Astrocyte (in vitro differentiated cells and primary cell): Measurements from ENCODE around the gene ARHGAP25. TPM values are rescaled to one million over a fixed set of nuclear protein-coding genes. Genes with fewer than 3 reads are reported as not detected.

Experiments
- DNase-seq: peaks from one replicate; pipeline ENCODE4 v3.0.0-alpha.2; 2010; ENCODE audit warnings: low read depth
- FAIRE-seq: peaks from 2 replicates; lab custom pipeline; 2011; peaks lifted over from hg19 to GRCh38; lab: Jason Lieb, UNC
- H2AFZ ChIP-seq: 2 replicates; pipeline ENCODE4 v1.6.0; 2012; ENCODE audit warnings: low read depth, low read length, inconsistent platforms
- H3K27ac ChIP-seq: 2 replicates; pipeline ENCODE4 v1.5.1; 2011; ENCODE audit warnings: low read depth, low read length, inconsistent platforms
- H3K27me3 ChIP-seq: 2 replicates; pipeline ENCODE4 v1.6.0; 2011; ENCODE audit warnings: low read length, inconsistent platforms; ENCODE audit not compliant: insufficient read depth
- H3K36me3 ChIP-seq: 2 replicates; pipeline ENCODE4 v1.5.1; 2011; ENCODE audit warnings: low read length, inconsistent platforms; ENCODE audit not compliant: insufficient read depth
- H3K4me1 ChIP-seq: 2 replicates; pipeline ENCODE4 v1.5.1; 2011; ENCODE audit warnings: low read length, inconsistent platforms; ENCODE audit not compliant: insufficient read depth
- H3K4me2 ChIP-seq: 2 replicates; pipeline ENCODE4 v1.6.0; 2012; ENCODE audit warnings: low read length, inconsistent platforms
- H3K4me3 ChIP-seq: 2 replicates; pipeline ENCODE4 v1.5.1; 2011; ENCODE audit warnings: low read depth, mild to moderate bottlenecking, low read length, inconsistent platforms; ENCODE audit not compliant: insufficient read depth
- H3K79me2 ChIP-seq: 2 replicates; pipeline ENCODE4 v1.6.0; 2012; ENCODE audit warnings: mild to moderate bottlenecking, low read length, inconsistent platforms; ENCODE audit not compliant: insufficient read depth
- H3K9ac ChIP-seq: 2 replicates; pipeline ENCODE4 v1.6.0; 2012; ENCODE audit warnings: mild to moderate bottlenecking, low read length, inconsistent platforms
- H3K9me3 ChIP-seq: 2 replicates; pipeline ENCODE4 v1.5.1; 2012; ENCODE audit warnings: low read depth, mild to moderate bottlenecking, low read length, inconsistent platforms; ENCODE audit not compliant: insufficient read depth
- H4K20me1 ChIP-seq: 2 replicates; pipeline ENCODE4 v1.6.0; 2012; ENCODE audit warnings: low read length, inconsistent platforms; ENCODE audit not compliant: insufficient read depth
- H3K27ac Mint-ChIP-seq: one replicate; pipeline ENCODE4 v1.8.0; 2021; ENCODE audit warnings: mild to moderate bottlenecking, mixed read lengths; ENCODE audit not compliant: unreplicated experiment
- H3K27me3 Mint-ChIP-seq: one replicate; pipeline ENCODE4 v1.8.0; 2021; ENCODE audit warnings: low read depth, mixed read lengths; ENCODE audit not compliant: unreplicated experiment
- H3K36me3 Mint-ChIP-seq: one replicate; pipeline ENCODE4 v1.8.0; 2021; ENCODE audit warnings: low read depth, mixed read lengths; ENCODE audit not compliant: unreplicated experiment
- H3K4me1 Mint-ChIP-seq: one replicate; pipeline ENCODE4 v1.8.0; 2021; ENCODE audit warnings: low read depth, mixed read lengths; ENCODE audit not compliant: unreplicated experiment
- H3K4me3 Mint-ChIP-seq: one replicate; pipeline ENCODE4 v1.8.0; 2021; ENCODE audit warnings: mild to moderate bottlenecking, moderate library complexity, mixed read lengths; ENCODE audit not compliant: unreplicated experiment
- H3K9me3 Mint-ChIP-seq: one replicate; pipeline ENCODE4 v1.8.0; 2021; ENCODE audit warnings: mild to moderate bottlenecking, mixed read lengths; ENCODE audit not compliant: unreplicated experiment
- EZH2 ChIP-seq: IDR thresholded peaks from 2 replicates; pipeline ENCODE4 v1.6.1; 2012; ENCODE audit warnings: mild to moderate bottlenecking, low read length, inconsistent platforms; ENCODE audit not compliant: insufficient read depth
- total RNA-seq: library from RNA; stranded (reverse); gene quantifications from 2 replicates; pipeline ENCODE4 v1.2.1, GENCODE V29; 2021
- TF ChIP-seq, protein P1 (sequence below): IDR thresholded peaks from 2 replicates; pipeline ENCODE4 v1.5.1; 2011; ENCODE audit warnings: low read depth, mild to moderate bottlenecking, inconsistent platforms, low read length, moderate library complexity; ENCODE audit not compliant: insufficient read depth

ARHGAP25 gene
- total RNA-seq, 1 donor from 2014 or later = 0.30 TPM

DNA sequence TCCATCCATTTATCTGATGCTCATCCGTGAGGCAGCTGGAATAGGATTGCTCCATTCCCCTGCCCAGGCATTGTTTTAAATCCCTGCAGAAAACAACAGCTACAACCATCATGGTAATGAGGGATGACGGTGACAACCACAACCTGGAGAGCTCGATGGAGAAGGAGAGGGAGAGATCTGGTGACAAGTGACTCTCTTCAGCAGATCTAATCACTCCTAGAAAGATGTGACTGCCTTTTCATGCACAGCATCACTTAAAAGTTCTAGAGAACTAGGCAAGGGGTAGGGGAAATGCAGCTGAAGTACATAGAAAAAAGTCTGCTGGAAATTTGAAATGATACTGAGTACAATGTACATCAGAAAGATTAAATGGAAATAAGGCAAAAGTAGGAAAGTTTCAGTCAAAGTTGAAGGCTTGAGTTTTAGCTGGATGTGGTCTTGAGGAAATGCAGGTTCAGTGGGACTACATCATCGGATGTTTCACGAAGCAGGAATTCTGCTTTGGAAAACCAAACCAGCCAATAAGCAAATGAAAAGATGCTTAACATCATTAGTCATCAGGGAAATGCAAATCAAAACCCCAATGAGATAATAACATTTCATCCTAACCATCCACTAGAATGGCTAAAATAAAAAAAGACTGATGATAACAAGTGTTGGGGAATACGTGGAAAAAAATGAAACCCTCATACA is 6.8 kb upstream of the ARHGAP25 start:
- H3K36me3 ChIP-seq = no peaks in the 10 kb centered on the region
- H3K36me3 Mint-ChIP-seq = no peaks in the 10 kb centered on the region
- no peak overlapping the region for H2AFZ ChIP-seq
- no peaks in the 10 kb centered on the region for H3K27me3 ChIP-seq
- DNase-seq = peak; percentile 90
- H4K20me1 ChIP-seq = no peaks in the 10 kb centered on the region
- peak overlapping the region; percentile 19 for H3K4me3 ChIP-seq
- H3K27ac ChIP-seq = peak overlapping the region; percentile 63
- TF ChIP-seq, protein P1, sequence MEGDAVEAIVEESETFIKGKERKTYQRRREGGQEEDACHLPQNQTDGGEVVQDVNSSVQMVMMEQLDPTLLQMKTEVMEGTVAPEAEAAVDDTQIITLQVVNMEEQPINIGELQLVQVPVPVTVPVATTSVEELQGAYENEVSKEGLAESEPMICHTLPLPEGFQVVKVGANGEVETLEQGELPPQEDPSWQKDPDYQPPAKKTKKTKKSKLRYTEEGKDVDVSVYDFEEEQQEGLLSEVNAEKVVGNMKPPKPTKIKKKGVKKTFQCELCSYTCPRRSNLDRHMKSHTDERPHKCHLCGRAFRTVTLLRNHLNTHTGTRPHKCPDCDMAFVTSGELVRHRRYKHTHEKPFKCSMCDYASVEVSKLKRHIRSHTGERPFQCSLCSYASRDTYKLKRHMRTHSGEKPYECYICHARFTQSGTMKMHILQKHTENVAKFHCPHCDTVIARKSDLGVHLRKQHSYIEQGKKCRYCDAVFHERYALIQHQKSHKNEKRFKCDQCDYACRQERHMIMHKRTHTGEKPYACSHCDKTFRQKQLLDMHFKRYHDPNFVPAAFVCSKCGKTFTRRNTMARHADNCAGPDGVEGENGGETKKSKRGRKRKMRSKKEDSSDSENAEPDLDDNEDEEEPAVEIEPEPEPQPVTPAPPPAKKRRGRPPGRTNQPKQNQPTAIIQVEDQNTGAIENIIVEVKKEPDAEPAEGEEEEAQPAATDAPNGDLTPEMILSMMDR = no peak
- peak overlapping the region; percentile 76 for H3K4me2 ChIP-seq
- no peaks in the 10 kb centered on the region for H3K9me3 ChIP-seq
- peaks cover 5% of the 10 kb centered on the region for H3K27me3 Mint-ChIP-seq
- peaks cover 8% of the 10 kb centered on the region for H3K9me3 Mint-ChIP-seq
- peak overlapping the region; percentile 46 for H3K9ac ChIP-seq
- peaks cover 17% of the 10 kb centered on the region for H3K4me1 Mint-ChIP-seq
- H3K27ac Mint-ChIP-seq = no peak overlapping the region
- peak; percentile 96 for FAIRE-seq
- H3K79me2 ChIP-seq = no peaks in the 10 kb centered on the region
- H3K4me1 ChIP-seq = peaks cover 26% of the 10 kb centered on the region
- H3K4me3 Mint-ChIP-seq = no peak overlapping the region

DNA sequence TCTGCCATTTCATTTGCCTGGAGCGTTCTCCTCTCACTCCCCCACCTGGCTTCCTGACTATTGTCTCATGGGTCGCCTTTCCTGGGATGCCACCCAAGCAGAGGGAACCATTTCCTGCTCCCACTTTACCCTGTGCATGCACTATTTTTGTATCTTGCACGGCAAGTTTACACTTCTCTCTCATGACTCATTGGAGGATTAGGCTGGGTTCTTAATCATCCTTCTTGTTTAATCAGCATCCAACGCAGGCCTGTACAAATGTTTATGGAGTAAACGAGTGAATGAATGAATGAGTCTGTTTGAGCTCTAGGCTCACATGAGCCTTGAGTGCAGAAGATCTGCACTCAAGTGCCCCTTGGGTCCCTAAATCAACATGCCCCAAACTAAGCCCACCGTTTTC is 3.8 kb upstream of the ARHGAP25 start:
- Mint-ChIP-seq H3K4me3 (no peak overlapping the region), H3K4me1 (peaks cover 17% of the 10 kb centered on the region), H3K36me3 (no peaks in the 10 kb centered on the region), H3K9me3 (peaks cover 6% of the 10 kb centered on the region), H3K27me3 (peaks cover 5% of the 10 kb centered on the region), H3K27ac (no peak overlapping the region)
- Histone ChIP-seq H2AFZ (no peak overlapping the region), H3K36me3 (no peaks in the 10 kb centered on the region), H3K27ac (no peak overlapping the region), H3K4me3 (no peak overlapping the region), H3K27me3 (no peaks in the 10 kb centered on the region), H3K79me2 (no peaks in the 10 kb centered on the region), H3K9ac (no peak overlapping the region), H3K9me3 (no peaks in the 10 kb centered on the region), H3K4me2 (peak overlapping the region; percentile 52), H4K20me1 (no peaks in the 10 kb centered on the region), H3K4me1 (peaks cover 26% of the 10 kb centered on the region)
- DNase-seq (peak; percentile 69), FAIRE-seq (no peak)
- TF ChIP-seq, protein P1 = no peak
- TF ChIP-seq EZH2 = no peak
